Esophagus muscularis mucosa (tissue), 3 donors: Measurements from ENCODE around the gene NSMCE3.

Source experiments
- POLR2AphosphoS5 ChIP-seq, 2 donors: sonication (generic); formaldehyde crosslinking; IDR thresholded peaks; one replicate each; pipeline ENCODE4 v1.6.1; 2017; ENCODE audit warnings: antibody characterized with exemption in 2 of 2
- TF ChIP-seq, protein P1 (sequence below), 3 experiments: fragments of 200-600 bp in 2 of 3; fragments of 450-650 bp in 1 of 3; sonication (generic) in 2 of 3; IDR thresholded peaks; one replicate each; pipeline ENCODE4 v1.5.1; 2017 to 2019; ENCODE audit warnings: antibody characterized with exemption in 3 of 3, mild to moderate bottlenecking in 2 of 3, moderate library complexity in 1 of 3

GRCh38 chr15:29280514-29280913 lies 10.9 kb upstream of the NSMCE3 start:
- TF ChIP-seq, protein P1, sequence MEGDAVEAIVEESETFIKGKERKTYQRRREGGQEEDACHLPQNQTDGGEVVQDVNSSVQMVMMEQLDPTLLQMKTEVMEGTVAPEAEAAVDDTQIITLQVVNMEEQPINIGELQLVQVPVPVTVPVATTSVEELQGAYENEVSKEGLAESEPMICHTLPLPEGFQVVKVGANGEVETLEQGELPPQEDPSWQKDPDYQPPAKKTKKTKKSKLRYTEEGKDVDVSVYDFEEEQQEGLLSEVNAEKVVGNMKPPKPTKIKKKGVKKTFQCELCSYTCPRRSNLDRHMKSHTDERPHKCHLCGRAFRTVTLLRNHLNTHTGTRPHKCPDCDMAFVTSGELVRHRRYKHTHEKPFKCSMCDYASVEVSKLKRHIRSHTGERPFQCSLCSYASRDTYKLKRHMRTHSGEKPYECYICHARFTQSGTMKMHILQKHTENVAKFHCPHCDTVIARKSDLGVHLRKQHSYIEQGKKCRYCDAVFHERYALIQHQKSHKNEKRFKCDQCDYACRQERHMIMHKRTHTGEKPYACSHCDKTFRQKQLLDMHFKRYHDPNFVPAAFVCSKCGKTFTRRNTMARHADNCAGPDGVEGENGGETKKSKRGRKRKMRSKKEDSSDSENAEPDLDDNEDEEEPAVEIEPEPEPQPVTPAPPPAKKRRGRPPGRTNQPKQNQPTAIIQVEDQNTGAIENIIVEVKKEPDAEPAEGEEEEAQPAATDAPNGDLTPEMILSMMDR (IDR thresholded peaks at IDR 0.05) = no peak
- no peak for TF ChIP-seq POLR2AphosphoS5 (IDR thresholded peaks at IDR 0.05)
